Stimulated activated naive CD4-positive, alpha-beta T cell (primary cell): ENCODE results near the gene PPM1E.
"Not testable (repeated sequence)": the region's sequence is repeated elsewhere in the genome, so short reads cannot be mapped to it uniquely, and the experiment has no call there.

Source experiments
- DNase-seq, 6 experiments: peaks; one replicate each; lab custom pipeline; 2025; lab: John Stamatoyannopoulos, UW

The PPM1E gene

GRCh38 chr17:58779446-58779845, 23.8 kb downstream of the PPM1E start:
- no peak for DNase-seq

- no peak for DNase-seq
Measured at GRCh38 chr17:58783380-58783779, 27.7 kb downstream of the PPM1E start.

- no peak for DNase-seq
Measured at GRCh38 chr17:58785097-58785496, 29.4 kb downstream of the PPM1E start.

- DNase-seq, result no peak
Measured at GRCh38 chr17:58786586-58787295, 31.1 kb downstream of the PPM1E start.

GRCh38 chr17:58788199-58788598, 32.5 kb downstream of the PPM1E start:
- no peak for DNase-seq

- DNase-seq, result no peak
Measured at GRCh38 chr17:58789160-58789559, 33.5 kb downstream of the PPM1E start.

- no peak for DNase-seq
Measured at GRCh38 chr17:58789831-58790230, 34.2 kb downstream of the PPM1E start.

- not testable (repeated sequence) for DNase-seq
Measured at GRCh38 chr17:58794508-58794907, 38.9 kb downstream of the PPM1E start.

GRCh38 chr17:58802188-58802587, 46.5 kb downstream of the PPM1E start:
- DNase-seq, result no peak

GRCh38 chr17:58806046-58806445, 50.4 kb downstream of the PPM1E start:
- DNase-seq, result no peak

- no peak for DNase-seq
Measured at GRCh38 chr17:58808609-58809563, 53.2 kb downstream of the PPM1E start.

- no peak for DNase-seq
Measured at GRCh38 chr17:58809564-58809936, 53.9 kb downstream of the PPM1E start.

GRCh38 chr17:58811290-58811689, 55.6 kb downstream of the PPM1E start:
- no peak for DNase-seq

GRCh38 chr17:58813712-58814111, 58.1 kb downstream of the PPM1E start:
- no peak for DNase-seq

- DNase-seq, result no peak
Measured at GRCh38 chr17:58818654-58819053, 63.0 kb downstream of the PPM1E start.

GRCh38 chr17:58822148-58823050, 66.7 kb downstream of the PPM1E start:
- DNase-seq, result no peak

GRCh38 chr17:58823051-58823525, 67.4 kb downstream of the PPM1E start:
- DNase-seq, result no peak

GRCh38 chr17:58829172-58829637, 73.6 kb downstream of the PPM1E start:
- no peak for DNase-seq

GRCh38 chr17:58831780-58832179, 76.1 kb downstream of the PPM1E start:
- DNase-seq, result no peak

GRCh38 chr17:58832514-58832913, 76.9 kb downstream of the PPM1E start:
- no peak for DNase-seq

GRCh38 chr17:58837699-58838098, 82.0 kb downstream of the PPM1E start:
- DNase-seq, result no peak
